Ishikawa (cell line): ENCODE measurements around the gene OTOP2.

ENCODE experiments used
- CEBPB ChIP-seq: IDR thresholded peaks from 2 replicates; pipeline ENCODE4 v1.6.1; 2012
- CREB1 ChIP-seq: IDR thresholded peaks from 2 replicates; pipeline ENCODE4 v1.6.1; 2012; ENCODE audit warnings: low read depth
- EGR1 ChIP-seq: IDR thresholded peaks from 2 replicates; pipeline ENCODE4 v1.6.1; 2012
- EP300 ChIP-seq: IDR thresholded peaks from 2 replicates; pipeline ENCODE4 v1.6.1; 2012; ENCODE audit warnings: borderline replicate concordance
- FOXM1 ChIP-seq: IDR thresholded peaks from 2 replicates; pipeline ENCODE4 v1.6.1; 2012; ENCODE audit warnings: low read depth, borderline replicate concordance
- MAX ChIP-seq: IDR thresholded peaks from 2 replicates; pipeline ENCODE4 v1.6.1; 2012
- NFIC ChIP-seq: IDR thresholded peaks from 2 replicates; pipeline ENCODE4 v1.6.1; 2012
- RAD21 ChIP-seq: IDR thresholded peaks from 2 replicates; pipeline ENCODE4 v1.6.1; 2012; ENCODE audit warnings: low read depth
- REST ChIP-seq: IDR thresholded peaks from 2 replicates; pipeline ENCODE4 v1.6.1; 2012; ENCODE audit warnings: low read depth, mild to moderate bottlenecking
- TAF1 ChIP-seq: IDR thresholded peaks from 2 replicates; pipeline ENCODE4 v1.6.1; 2012; ENCODE audit warnings: low read depth, mild to moderate bottlenecking
- TCF12 ChIP-seq: IDR thresholded peaks from 2 replicates; pipeline ENCODE4 v1.6.1; 2012; ENCODE audit warnings: low read depth
- TEAD4 ChIP-seq: IDR thresholded peaks from 2 replicates; pipeline ENCODE4 v1.6.1; 2012
- USF1 ChIP-seq: IDR thresholded peaks from 2 replicates; pipeline ENCODE4 v1.6.1; 2012
- YY1 ChIP-seq: IDR thresholded peaks from 2 replicates; pipeline ENCODE4 v1.6.1; 2012; ENCODE audit warnings: low read depth
- ZBTB7A ChIP-seq: IDR thresholded peaks from 2 replicates; pipeline ENCODE4 v1.6.1; 2012; ENCODE audit warnings: low read depth

OTOP2 gene

GRCh38 chr17:74904687-74905409 lies 19.2 kb upstream of the OTOP2 start:
- TF ChIP-seq EGR1 (no peak), CEBPB (no peak), EP300 (no peak), CREB1 (no peak), MAX (no peak), FOXM1 (no peak), TCF12 (no peak), RAD21 (no peak), NFIC (no peak), TEAD4 (no peak), USF1 (no peak), YY1 (no peak), TAF1 (no peak), REST (no peak), ZBTB7A (no peak)

- TF ChIP-seq EGR1 (no peak), CEBPB (no peak), TAF1 (no peak), NFIC (no peak), FOXM1 (no peak), YY1 (no peak), MAX (no peak), REST (no peak), ZBTB7A (no peak), CREB1 (no peak), TEAD4 (no peak), EP300 (no peak), TCF12 (no peak), USF1 (no peak), RAD21 (no peak)
Observed at GRCh38 chr17:74907012-74907411, 17.1 kb upstream of the OTOP2 start.

GRCh38 chr17:74916136-74916850 lies 7.8 kb upstream of the OTOP2 start:
- TF ChIP-seq CEBPB (no peak), YY1 (no peak), TAF1 (no peak), CREB1 (no peak), ZBTB7A (no peak), USF1 (no peak)

GRCh38 chr17:74916851-74917199 lies 7.2 kb upstream of the OTOP2 start:
- TF ChIP-seq TAF1 (no peak), REST (no peak), MAX (no peak), FOXM1 (no peak), EGR1 (no peak), YY1 (no peak), USF1 (no peak), CREB1 (no peak), ZBTB7A (no peak), CEBPB (no peak), TEAD4 (no peak), TCF12 (no peak), NFIC (no peak)
